Gastroesophageal sphincter (tissue), 4 donors: Measurements from ENCODE around the gene DUS3L. TPM values are rescaled to one million over a fixed set of nuclear protein-coding genes. Genes with fewer than 3 reads are reported as not detected.
"Not testable (repeated sequence)": the region's sequence is repeated elsewhere in the genome, so short reads cannot be mapped to it uniquely, and the experiment has no call there.

Experiments used
- ATAC-seq: fragments of 150-250 bp; one replicate; pipeline ENCODE4 v1.9.1; 2016; ENCODE audit warnings: mild to moderate bottlenecking, moderate library complexity
- H3K27ac ChIP-seq, 4 donors: fragments of 200-600 bp; sonication (generic) in 3 of 4; 1 replicate in 3 of 4; 2 replicates in 1 of 4; pipeline ENCODE4 v1.5.1; 2016 to 2019
- H3K27me3 ChIP-seq: fragments of 200-600 bp; sonication (generic); one replicate; pipeline ENCODE4 v1.5.1; 2019
- H3K36me3 ChIP-seq, 2 donors: fragments of 200-600 bp; sonication (generic); one replicate each; pipeline ENCODE4 v1.5.1; 2019; ENCODE audit warnings: control low read depth in 1 of 2
- H3K4me1 ChIP-seq, 3 donors: fragments of 200-600 bp; sonication (generic); 1 replicate in 2 of 3; 2 replicates in 1 of 3; pipeline ENCODE4 v1.5.1; 2016 to 2019; ENCODE audit warnings: control low read depth in 2 of 3
- H3K4me3 ChIP-seq, 2 donors: fragments of 200-600 bp; sonication (generic); one replicate each; pipeline ENCODE4 v1.5.1; 2019; ENCODE audit warnings: mild to moderate bottlenecking in 1 of 2, moderate library complexity in 1 of 2
- H3K9me3 ChIP-seq, 3 donors: fragments of 200-600 bp; sonication (generic); one replicate each; pipeline ENCODE4 v1.5.1; 2017 to 2019; ENCODE audit warnings: control low read depth in 2 of 3
- CTCF ChIP-seq, 4 experiments: fragments of 200-600 bp in 2 of 4; fragments of 450-650 bp in 2 of 4; sonication (generic) in 1 of 4; IDR thresholded peaks; one replicate each; pipeline ENCODE4 v1.5.1; 2017 to 2019; ENCODE audit warnings: antibody characterized with exemption in 4 of 4, mild to moderate bottlenecking in 2 of 4, moderate library complexity in 2 of 4
- EP300 ChIP-seq: sonication (generic); formaldehyde crosslinking; IDR thresholded peaks from one replicate; pipeline ENCODE4 v1.6.1; 2017; ENCODE audit warnings: antibody characterized with exemption, mild to moderate bottlenecking
- POLR2A ChIP-seq, 2 donors: fragments of 450-650 bp; IDR thresholded peaks; one replicate each; pipeline ENCODE4 v1.6.1; 2017; ENCODE audit warnings: antibody characterized with exemption in 2 of 2, mild to moderate bottlenecking in 2 of 2, moderate library complexity in 1 of 2
- POLR2AphosphoS5 ChIP-seq: sonication (generic); formaldehyde crosslinking; IDR thresholded peaks from one replicate; pipeline ENCODE4 v1.6.1; 2017; ENCODE audit warnings: antibody characterized with exemption
- WGBS, 2 donors: methylation state at CpG; one replicate each; pipeline ENCODE4 v1.1.5; 2018; ENCODE audit warnings: low coverage in 1 of 2; 5-methylcytosine and 5-hydroxymethylcytosine counted together
- total RNA-seq, 4 donors: library from RNA; depleted of rRNA; stranded (reverse); fragments of >200 nt; gene quantifications; one replicate each; pipeline ENCODE4 v1.1.0, GENCODE V29; 2016

DUS3L gene
- total RNA-seq, 4 donors from 2014 or later, result 14.1 to 39.4 (median 22.6) TPM

DNA sequence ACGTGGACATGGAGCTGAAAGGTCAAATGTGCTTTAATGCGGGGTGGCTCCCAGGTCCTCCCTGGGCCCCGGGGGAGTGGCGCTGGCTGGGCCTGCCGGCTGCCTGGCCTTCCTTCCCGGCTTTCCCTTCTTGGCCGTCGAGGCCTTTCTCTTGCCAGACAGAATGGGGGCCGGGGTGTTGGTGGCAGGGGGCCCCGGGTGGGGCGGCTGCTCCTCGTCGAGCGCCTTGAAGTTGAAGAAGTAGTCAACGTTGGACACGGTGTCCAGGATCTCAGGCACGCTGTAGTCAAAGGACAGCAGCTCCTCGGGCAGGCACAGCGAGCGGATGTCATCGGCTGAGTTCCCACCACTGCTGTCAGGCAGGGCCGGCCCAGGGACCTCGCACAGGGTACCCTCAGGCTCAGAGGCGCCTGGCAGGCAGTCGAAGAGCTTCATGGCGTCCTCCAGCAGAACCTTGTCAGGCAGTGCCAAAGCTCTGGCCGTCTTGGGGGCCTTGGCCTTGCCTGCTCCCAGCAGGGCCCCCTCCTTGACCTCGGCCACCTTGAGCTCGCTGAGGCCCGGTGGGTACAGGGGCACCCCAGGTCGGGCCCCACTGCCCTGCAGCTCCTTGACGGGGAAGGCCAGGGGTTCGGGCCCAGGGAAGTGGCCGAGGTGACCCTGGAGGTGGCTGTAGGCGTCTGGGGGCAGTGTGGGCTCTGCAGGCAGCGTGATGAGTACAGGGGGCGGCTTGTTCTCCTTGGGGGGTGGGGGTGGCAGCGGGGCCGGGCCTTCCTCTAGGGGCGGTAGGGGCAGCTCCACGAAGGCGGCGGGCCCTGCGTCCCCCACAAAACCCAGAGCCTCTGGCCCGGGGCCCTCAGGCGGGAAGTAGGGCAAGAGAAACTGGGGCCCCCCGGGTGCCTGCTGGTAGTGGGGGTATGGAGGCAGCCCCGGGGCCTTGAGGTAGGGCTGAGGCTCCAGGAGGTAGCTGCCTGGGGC lies 7.7 kb downstream of the DUS3L start:
- Histone ChIP-seq H3K4me1 (no peaks in the 10 kb centered on the region), H3K36me3 (peaks cover 0 to 56% of the 10 kb centered on the region in 2 donors), H3K4me3 (no peak overlapping the region), H3K9me3 (no peaks in the 10 kb centered on the region), H3K27ac (no peak overlapping the region), H3K27me3 (no peaks in the 10 kb centered on the region)
- no peak for TF ChIP-seq EP300
- no peak for TF ChIP-seq CTCF (IDR thresholded peaks at IDR 0.05)
- no peak for TF ChIP-seq POLR2A (IDR thresholded peaks at IDR 0.05)
- TF ChIP-seq POLR2AphosphoS5, result no peak
- ATAC-seq, result no peak
- no CpG with 5 or more reads among the region's 48 CpGs for WGBS, 2 donors

GRCh38 chr19:5782322-5782721 lies 8.6 kb downstream of the DUS3L start:
- TF ChIP-seq POLR2AphosphoS5 (no peak), POLR2A (IDR thresholded peaks at IDR 0.05) (no peak), CTCF (IDR thresholded peaks at IDR 0.05) (no peak), EP300 (no peak)
- Histone ChIP-seq H3K4me1 (no peaks in the 10 kb centered on the region), H3K9me3 (no peaks in the 10 kb centered on the region), H3K36me3 (peaks cover 0 to 47% of the 10 kb centered on the region in 2 donors), H3K27ac (no peak overlapping the region), H3K27me3 (no peaks in the 10 kb centered on the region), H3K4me3 (no peak overlapping the region)
- ATAC-seq, result no peak
- WGBS, 2 donors, result no CpG with 5 or more reads among the region's 9 CpGs

- H3K27ac ChIP-seq, H3K4me3 ChIP-seq, ATAC-seq, H3K9me3 ChIP-seq, H3K27me3 ChIP-seq, H3K4me1 ChIP-seq: not testable (repeated sequence)
- WGBS, 2 donors, result 82 to 85% methylated on average over 2 to 7 of the region's 11 CpGs
- peaks cover 0 to 33% of the 10 kb centered on the region in 2 donors for H3K36me3 ChIP-seq
These were observed 10.0 kb downstream of the DUS3L start for GRCh38 chr19:5780916-5781315.

- Histone ChIP-seq H3K36me3 (peaks cover 0 to 8% of the 10 kb centered on the region in 2 donors), H3K27me3 (no peaks in the 10 kb centered on the region), H3K27ac (no peak overlapping the region), H3K4me3 (no peak overlapping the region), H3K4me1 (peaks cover 0 to 2% (median 0%) of the 10 kb centered on the region in 3 donors), H3K9me3 (no peaks in the 10 kb centered on the region)
- no peak for ATAC-seq
- TF ChIP-seq EP300 (no peak), POLR2A (IDR thresholded peaks at IDR 0.05) (no peak)
- WGBS, 2 donors, result 58% methylated on average over 2 of the region's 17 CpGs; no CpG with 5 or more reads in 1 of the 2 donors
These were observed 12.6 kb downstream of the DUS3L start for GRCh38 chr19:5778402-5778801.

DNA sequence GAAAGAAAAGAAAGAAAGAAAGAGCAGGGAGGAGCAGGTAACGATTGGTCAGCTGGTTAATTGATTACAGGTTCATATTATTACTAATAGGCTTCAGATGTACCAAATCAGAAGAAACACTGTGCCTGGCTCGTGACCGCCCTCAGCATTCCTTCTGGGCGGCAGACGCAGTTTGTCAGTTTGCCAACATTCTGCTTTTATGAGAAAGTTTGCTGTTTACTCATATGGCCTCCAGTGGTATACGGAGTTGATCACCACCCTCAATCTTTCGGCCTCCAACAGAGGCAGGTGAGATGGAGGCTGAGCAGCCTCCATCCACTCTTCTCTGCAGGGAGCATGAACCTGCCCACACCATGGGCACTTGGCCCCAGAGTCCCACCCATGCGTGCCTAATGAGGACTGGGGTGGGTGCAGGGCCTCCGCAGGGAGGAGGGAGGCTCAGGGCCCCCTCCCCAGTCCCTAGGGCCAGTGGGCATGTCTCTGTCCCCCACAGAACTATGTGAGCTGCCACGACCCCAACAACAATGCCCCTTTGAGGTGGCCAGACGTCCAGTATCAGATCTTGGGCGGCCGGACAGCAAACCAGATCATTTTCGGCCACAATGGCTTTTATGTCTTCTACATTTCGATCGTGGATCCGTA lies 15.2 kb downstream of the DUS3L start:
- WGBS, 2 donors, result 20 to 61% methylated on average over 1 to 7 of the region's 17 CpGs
- peaks cover 0 to 3% (median 0%) of the 10 kb centered on the region in 3 donors for H3K4me1 ChIP-seq
- H3K36me3 ChIP-seq, result no peaks in the 10 kb centered on the region
- TF ChIP-seq POLR2AphosphoS5 (no peak), EP300 (no peak), POLR2A (IDR thresholded peaks at IDR 0.05) (no peak), CTCF (IDR thresholded peaks at IDR 0.05) (no peak)
- H3K9me3 ChIP-seq, result no peaks in the 10 kb centered on the region
- no peak overlapping the region for H3K27ac ChIP-seq
- ATAC-seq, result no peak
- no peaks in the 10 kb centered on the region for H3K27me3 ChIP-seq
- H3K4me3 ChIP-seq, result no peak overlapping the region
